Gastroesophageal sphincter (tissue), 4 donors: ENCODE measurements around the gene CATSPERE. TPM values are rescaled to one million over a fixed set of nuclear protein-coding genes. Genes with fewer than 3 reads are reported as not detected.

Experiments
- ATAC-seq: fragments of 150-250 bp; one replicate; pipeline ENCODE4 v1.9.1; 2016; ENCODE audit warnings: mild to moderate bottlenecking, moderate library complexity
- H3K27ac ChIP-seq, 4 donors: fragments of 200-600 bp; sonication (generic) in 3 of 4; 1 replicate in 3 of 4; 2 replicates in 1 of 4; pipeline ENCODE4 v1.5.1; 2016 to 2019
- H3K27me3 ChIP-seq: fragments of 200-600 bp; sonication (generic); one replicate; pipeline ENCODE4 v1.5.1; 2019
- H3K36me3 ChIP-seq, 2 donors: fragments of 200-600 bp; sonication (generic); one replicate each; pipeline ENCODE4 v1.5.1; 2019; ENCODE audit warnings: control low read depth in 1 of 2
- H3K4me1 ChIP-seq, 3 donors: fragments of 200-600 bp; sonication (generic); 1 replicate in 2 of 3; 2 replicates in 1 of 3; pipeline ENCODE4 v1.5.1; 2016 to 2019; ENCODE audit warnings: control low read depth in 2 of 3
- H3K4me3 ChIP-seq, 2 donors: fragments of 200-600 bp; sonication (generic); one replicate each; pipeline ENCODE4 v1.5.1; 2019; ENCODE audit warnings: mild to moderate bottlenecking in 1 of 2, moderate library complexity in 1 of 2
- H3K9me3 ChIP-seq, 3 donors: fragments of 200-600 bp; sonication (generic); one replicate each; pipeline ENCODE4 v1.5.1; 2017 to 2019; ENCODE audit warnings: control low read depth in 2 of 3
- EP300 ChIP-seq: sonication (generic); formaldehyde crosslinking; IDR thresholded peaks from one replicate; pipeline ENCODE4 v1.6.1; 2017; ENCODE audit warnings: antibody characterized with exemption, mild to moderate bottlenecking
- POLR2A ChIP-seq, 2 donors: fragments of 450-650 bp; IDR thresholded peaks; one replicate each; pipeline ENCODE4 v1.6.1; 2017; ENCODE audit warnings: antibody characterized with exemption in 2 of 2, mild to moderate bottlenecking in 2 of 2, moderate library complexity in 1 of 2
- POLR2AphosphoS5 ChIP-seq: sonication (generic); formaldehyde crosslinking; IDR thresholded peaks from one replicate; pipeline ENCODE4 v1.6.1; 2017; ENCODE audit warnings: antibody characterized with exemption
- WGBS, 2 donors: methylation state at CpG; one replicate each; pipeline ENCODE4 v1.1.5; 2018; ENCODE audit warnings: low coverage in 1 of 2; 5-methylcytosine and 5-hydroxymethylcytosine counted together
- total RNA-seq, 4 donors: library from RNA; depleted of rRNA; stranded (reverse); fragments of >200 nt; gene quantifications; one replicate each; pipeline ENCODE4 v1.1.0, GENCODE V29; 2016
- TF ChIP-seq, protein P1 (sequence below), 4 experiments: fragments of 200-600 bp in 2 of 4; fragments of 450-650 bp in 2 of 4; sonication (generic) in 1 of 4; IDR thresholded peaks; one replicate each; pipeline ENCODE4 v1.5.1; 2017 to 2019; ENCODE audit warnings: antibody characterized with exemption in 4 of 4, mild to moderate bottlenecking in 2 of 4, moderate library complexity in 2 of 4

Gene CATSPERE
- total RNA-seq, 4 donors from 2014 or later: 1.2 to 2.7 (median 2.3) TPM

DNA sequence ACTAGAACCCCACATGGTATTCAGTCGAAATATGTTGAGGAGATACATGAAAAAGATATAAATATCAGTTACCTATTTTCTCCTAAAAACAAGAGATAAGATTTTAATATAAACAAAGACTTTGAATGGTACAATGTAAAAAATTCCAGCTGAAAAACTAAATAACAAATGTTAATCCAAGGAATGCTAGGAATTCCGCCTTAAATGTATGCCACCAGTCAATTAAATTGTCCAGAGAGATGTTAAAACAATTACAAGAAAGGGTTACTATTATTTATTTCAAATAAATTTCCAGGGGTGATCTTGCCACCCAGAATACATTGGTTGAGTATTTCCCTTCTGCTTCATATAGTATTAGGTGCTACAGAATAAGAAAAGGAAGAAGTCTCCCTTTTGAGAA is 13.5 kb upstream of the CATSPERE start:
- 84 to 89% methylated on average over 2 of the region's 2 CpGs for WGBS, 2 donors
- Histone ChIP-seq H3K4me1 (peaks cover 28 to 81% (median 37%) of the 10 kb centered on the region in 3 donors), H3K27ac (peak overlapping the region in 3 of 4 donors; percentile 94 to 97 (median 96)), H3K27me3 (no peaks in the 10 kb centered on the region), H3K9me3 (no peaks in the 10 kb centered on the region), H3K36me3 (no peaks in the 10 kb centered on the region), H3K4me3 (no peak overlapping the region)
- TF ChIP-seq POLR2A (IDR thresholded peaks at IDR 0.05): no peak
- TF ChIP-seq POLR2AphosphoS5: no peak
- TF ChIP-seq, protein P1, sequence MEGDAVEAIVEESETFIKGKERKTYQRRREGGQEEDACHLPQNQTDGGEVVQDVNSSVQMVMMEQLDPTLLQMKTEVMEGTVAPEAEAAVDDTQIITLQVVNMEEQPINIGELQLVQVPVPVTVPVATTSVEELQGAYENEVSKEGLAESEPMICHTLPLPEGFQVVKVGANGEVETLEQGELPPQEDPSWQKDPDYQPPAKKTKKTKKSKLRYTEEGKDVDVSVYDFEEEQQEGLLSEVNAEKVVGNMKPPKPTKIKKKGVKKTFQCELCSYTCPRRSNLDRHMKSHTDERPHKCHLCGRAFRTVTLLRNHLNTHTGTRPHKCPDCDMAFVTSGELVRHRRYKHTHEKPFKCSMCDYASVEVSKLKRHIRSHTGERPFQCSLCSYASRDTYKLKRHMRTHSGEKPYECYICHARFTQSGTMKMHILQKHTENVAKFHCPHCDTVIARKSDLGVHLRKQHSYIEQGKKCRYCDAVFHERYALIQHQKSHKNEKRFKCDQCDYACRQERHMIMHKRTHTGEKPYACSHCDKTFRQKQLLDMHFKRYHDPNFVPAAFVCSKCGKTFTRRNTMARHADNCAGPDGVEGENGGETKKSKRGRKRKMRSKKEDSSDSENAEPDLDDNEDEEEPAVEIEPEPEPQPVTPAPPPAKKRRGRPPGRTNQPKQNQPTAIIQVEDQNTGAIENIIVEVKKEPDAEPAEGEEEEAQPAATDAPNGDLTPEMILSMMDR (IDR thresholded peaks at IDR 0.05): no peak
- ATAC-seq: no peak

DNA sequence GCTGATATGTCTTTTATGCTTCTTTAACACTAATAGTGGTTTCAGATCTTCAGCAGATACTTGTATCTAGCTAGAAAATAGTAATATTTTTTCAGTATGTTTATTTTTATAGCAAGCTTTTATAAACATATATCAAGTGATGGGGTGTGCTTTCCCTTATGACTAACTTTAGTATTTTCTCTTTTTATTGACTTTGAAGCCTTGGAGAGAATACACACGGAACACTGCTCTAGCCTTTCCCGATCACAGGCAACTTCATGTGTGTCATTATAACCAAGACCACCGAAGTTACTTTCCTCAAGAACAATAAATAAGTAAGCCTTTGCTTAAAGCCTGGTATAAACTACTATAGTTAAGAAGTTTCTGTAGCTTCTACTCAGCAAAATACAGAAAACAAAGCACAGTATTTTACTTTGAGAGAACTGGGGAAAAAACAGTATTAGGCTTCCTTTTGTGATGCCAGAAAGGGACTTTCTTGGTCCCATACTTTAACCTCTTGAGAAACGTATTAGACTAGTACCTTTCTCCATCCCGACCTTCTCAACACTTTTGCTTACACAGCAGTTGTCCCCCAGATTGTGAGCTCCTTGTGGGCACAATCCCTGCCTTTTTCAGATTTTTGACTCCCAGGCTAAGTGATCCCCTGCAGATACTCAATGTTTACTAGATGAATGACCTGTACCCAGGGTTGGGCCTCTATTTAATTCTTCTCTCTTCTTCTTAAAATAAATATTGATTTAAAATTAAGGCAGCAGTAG is 12.6 kb upstream of the CATSPERE start:
- WGBS, 2 donors: 31 to 66% methylated on average over 5 of the region's 5 CpGs
- Histone ChIP-seq H3K36me3 (no peaks in the 10 kb centered on the region), H3K27ac (peak overlapping the region; percentile 44 to 97 (median 95)), H3K4me1 (peaks cover 26 to 75% (median 33%) of the 10 kb centered on the region in 3 donors), H3K9me3 (no peaks in the 10 kb centered on the region), H3K27me3 (no peaks in the 10 kb centered on the region), H3K4me3 (no peak overlapping the region)
- no peak for ATAC-seq
- TF ChIP-seq EP300 (no peak), POLR2A (IDR thresholded peaks at IDR 0.05) (no peak), POLR2AphosphoS5 (no peak)
- TF ChIP-seq, protein P1 (IDR thresholded peaks at IDR 0.05): no peak

DNA sequence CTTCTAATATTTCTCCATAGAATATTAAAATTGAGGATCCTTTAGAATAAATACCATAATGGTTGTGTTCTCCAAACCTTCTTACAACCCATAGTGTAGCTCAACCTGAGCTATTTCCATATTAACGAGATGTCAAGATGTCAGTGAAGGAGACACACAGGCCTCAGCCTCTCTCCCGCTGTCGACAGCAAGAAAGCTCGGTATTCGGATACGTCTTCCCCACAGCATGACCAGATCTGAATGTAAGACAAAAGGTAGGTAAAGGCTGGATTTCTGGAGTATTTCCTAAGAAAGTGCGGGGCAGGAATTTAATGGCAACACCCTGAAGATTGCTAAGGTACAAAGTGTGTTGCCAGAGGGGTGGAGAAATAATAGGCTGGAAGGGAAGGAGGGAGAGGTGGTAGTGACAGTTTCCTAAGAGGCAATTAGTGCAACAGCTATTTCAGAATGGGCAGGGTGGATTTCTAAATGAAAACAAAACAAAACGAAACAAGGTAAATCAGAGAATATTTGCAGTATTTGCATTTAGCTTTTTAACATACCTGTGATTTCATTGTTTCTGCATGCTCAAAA is 11.1 kb upstream of the CATSPERE start:
- WGBS, 2 donors: 66 to 73% methylated on average over 4 to 6 of the region's 8 CpGs
- Histone ChIP-seq H3K27me3 (no peaks in the 10 kb centered on the region), H3K9me3 (no peaks in the 10 kb centered on the region), H3K4me3 (peak overlapping the region; percentile 69 to 89), H3K36me3 (no peaks in the 10 kb centered on the region), H3K27ac (peak overlapping the region; percentile 86 to 97 (median 95)), H3K4me1 (peaks cover 23 to 62% (median 28%) of the 10 kb centered on the region in 3 donors)
- no peak for ATAC-seq
- TF ChIP-seq, protein P1 (IDR thresholded peaks at IDR 0.05): no peak
- no peak for TF ChIP-seq EP300
- no peak for TF ChIP-seq POLR2A (IDR thresholded peaks at IDR 0.05)
- no peak for TF ChIP-seq POLR2AphosphoS5

DNA sequence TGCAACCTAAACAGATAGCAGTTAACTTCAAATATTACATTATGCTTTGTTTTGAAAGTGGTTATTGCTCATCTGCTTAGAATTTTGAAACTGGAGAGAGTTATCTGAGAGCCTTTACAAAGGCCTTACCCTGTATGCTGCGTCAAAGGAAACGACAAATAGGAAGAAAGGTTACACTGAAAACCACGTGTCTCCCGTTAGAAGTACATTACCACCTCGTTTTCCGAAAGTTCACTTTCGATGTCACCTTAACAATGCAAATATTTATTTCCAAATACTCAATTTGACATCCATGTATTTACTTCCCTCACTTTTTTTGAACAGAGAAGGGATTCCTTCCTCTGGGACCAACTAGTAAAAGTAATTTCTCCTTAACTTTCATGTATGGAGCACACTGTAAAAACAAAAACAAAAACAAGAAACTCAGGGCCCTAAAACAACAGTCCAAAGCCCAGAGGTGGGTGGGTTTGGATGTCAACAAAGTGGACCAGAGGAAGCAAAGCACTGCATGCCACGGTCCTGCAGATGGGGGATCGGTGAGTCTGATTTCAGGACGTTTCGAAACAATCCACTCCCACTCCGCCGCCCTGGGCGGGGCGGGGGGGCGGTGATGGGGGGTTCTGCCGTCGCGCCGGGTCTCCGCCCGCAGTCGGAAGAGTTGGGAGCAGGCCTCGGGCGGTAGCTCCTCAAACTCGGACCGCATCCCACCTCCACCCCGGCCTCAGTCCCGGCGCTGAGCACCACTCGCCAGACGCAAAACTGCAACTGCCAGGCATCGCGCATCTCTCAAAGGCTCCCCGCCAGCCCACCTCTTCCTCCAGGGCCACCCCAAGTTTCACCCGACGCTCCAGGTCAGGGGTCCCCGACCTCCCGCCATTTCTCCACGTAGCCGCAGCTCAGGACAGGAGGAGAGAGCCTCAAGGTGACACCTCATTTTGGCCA is 10.2 kb upstream of the CATSPERE start:
- ATAC-seq: peak; percentile 17
- peak overlapping the region; percentile 69 to 89 for H3K4me3 ChIP-seq
- no peaks in the 10 kb centered on the region for H3K36me3 ChIP-seq
- H3K27ac ChIP-seq: peak overlapping the region; percentile 86 to 97 (median 95)
- TF ChIP-seq POLR2AphosphoS5 (peak; percentile 35), EP300 (no peak), POLR2A (IDR thresholded peaks at IDR 0.05) (peak in 1 of 2 donors; percentile 9)
- TF ChIP-seq, protein P1 (IDR thresholded peaks at IDR 0.05): peak in 1 of 4 experiments; percentile 1
- H3K9me3 ChIP-seq: no peaks in the 10 kb centered on the region
- no peaks in the 10 kb centered on the region for H3K27me3 ChIP-seq
- H3K4me1 ChIP-seq: peaks cover 19 to 54% (median 22%) of the 10 kb centered on the region in 3 donors
- WGBS, 2 donors: 0% methylated on average over 12 of the region's 41 CpGs
